Stimulated activated naive CD8-positive, alpha-beta T cell treated with anti-CD3 and anti-CD28 coated beads, Interleukin-15, Interleukin-2, amounts not matched to agents 100 ng/mL and 50 ng/mL, for 24 hours (primary cell): ENCODE measurements around the gene BMPR2.
"Not testable (repeated sequence)": the region's sequence is repeated elsewhere in the genome, so short reads cannot be mapped to it uniquely, and the experiment has no call there.

ENCODE experiments used
- H3K27ac Mint-ChIP-seq: one replicate; pipeline ENCODE4 v1.8.0; 2021; ENCODE audit warnings: mild to moderate bottlenecking, mixed read lengths
- H3K27me3 Mint-ChIP-seq: one replicate; pipeline ENCODE4 v1.8.0; 2021; ENCODE audit warnings: mixed read lengths
- H3K36me3 Mint-ChIP-seq: one replicate; pipeline ENCODE4 v1.8.0; 2021; ENCODE audit warnings: low read depth, mixed read lengths
- H3K4me1 Mint-ChIP-seq: one replicate; pipeline ENCODE4 v1.8.0; 2021; ENCODE audit warnings: low read depth, mixed read lengths
- H3K4me3 Mint-ChIP-seq: one replicate; pipeline ENCODE4 v1.8.0; 2021; ENCODE audit warnings: mild to moderate bottlenecking, mixed read lengths
- H3K9me3 Mint-ChIP-seq: one replicate; pipeline ENCODE4 v1.8.0; 2021; ENCODE audit warnings: mixed read lengths

The BMPR2 gene

GRCh38 chr2:202411097-202411496 lies 35.0 kb downstream of the BMPR2 start:
- no peaks in the 10 kb centered on the region for H3K4me1 Mint-ChIP-seq

GRCh38 chr2:202418027-202418426 lies 41.9 kb downstream of the BMPR2 start:
- Mint-ChIP-seq H3K9me3 (no peaks in the 10 kb centered on the region), H3K36me3 (peaks cover 4% of the 10 kb centered on the region), H3K4me3 (no peak overlapping the region), H3K27me3 (no peaks in the 10 kb centered on the region), H3K4me1 (no peaks in the 10 kb centered on the region), H3K27ac (no peak overlapping the region)

More at GRCh38 chr2:202411097-202411496, 35.0 kb downstream of the BMPR2 start:
- Mint-ChIP-seq H3K4me3 (no peak overlapping the region), H3K27ac (no peak overlapping the region), H3K36me3 (peaks cover 8% of the 10 kb centered on the region), H3K27me3 (no peaks in the 10 kb centered on the region), H3K9me3 (no peaks in the 10 kb centered on the region)

- Mint-ChIP-seq H3K27me3 (no peaks in the 10 kb centered on the region), H3K36me3 (peaks cover 4% of the 10 kb centered on the region), H3K4me3 (no peak overlapping the region), H3K27ac (no peak overlapping the region), H3K9me3 (no peaks in the 10 kb centered on the region), H3K4me1 (no peaks in the 10 kb centered on the region)
These were observed 42.4 kb downstream of the BMPR2 start for GRCh38 chr2:202418511-202418910.

DNA sequence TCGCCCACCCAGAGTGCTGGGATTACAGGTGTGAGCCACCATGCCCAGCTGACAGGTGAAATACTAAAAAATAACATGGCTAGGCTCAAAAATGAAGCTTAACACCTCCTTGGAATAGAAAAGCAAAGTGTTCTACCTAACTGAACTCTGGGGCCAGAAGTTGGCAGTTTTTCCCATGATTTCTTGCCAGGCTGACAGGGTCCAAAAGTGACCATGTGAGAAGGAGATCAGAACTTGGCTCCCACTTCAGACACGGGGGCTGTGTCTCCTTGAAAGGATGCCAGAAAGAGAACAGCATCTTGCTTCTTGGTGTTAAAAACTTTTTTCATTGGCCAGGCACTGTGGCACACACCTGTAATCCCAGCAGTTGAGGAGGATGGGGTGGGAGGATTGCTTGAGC lies 47.0 kb downstream of the BMPR2 start:
- H3K36me3 Mint-ChIP-seq = peaks cover 4% of the 10 kb centered on the region
- no peaks in the 10 kb centered on the region for H3K27me3 Mint-ChIP-seq
- no peak overlapping the region for H3K27ac Mint-ChIP-seq
- no peaks in the 10 kb centered on the region for H3K9me3 Mint-ChIP-seq
- H3K4me1 Mint-ChIP-seq = peaks cover 11% of the 10 kb centered on the region
- no peak overlapping the region for H3K4me3 Mint-ChIP-seq

DNA sequence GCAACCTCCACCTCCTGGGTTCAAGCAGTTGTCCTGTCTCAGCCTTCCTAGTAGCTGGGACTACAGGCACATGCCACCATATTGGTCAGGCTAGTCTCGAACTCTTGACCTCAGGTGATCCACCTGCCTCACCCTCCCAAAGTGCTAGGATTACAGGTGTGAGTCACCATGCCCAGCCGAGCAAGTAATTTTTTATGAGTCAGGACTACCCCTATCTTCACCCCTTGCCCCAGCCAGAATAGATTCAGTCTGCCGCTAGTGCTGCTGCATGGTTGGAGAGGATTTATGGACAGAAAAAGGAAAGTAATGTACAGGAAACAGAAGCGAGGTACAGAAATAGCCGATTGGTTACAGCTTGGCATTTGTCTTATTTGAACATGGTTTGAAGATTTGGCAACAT lies 48.9 kb downstream of the BMPR2 start:
- peaks cover 7% of the 10 kb centered on the region for H3K9me3 Mint-ChIP-seq

GRCh38 chr2:202426751-202427150 lies 50.6 kb downstream of the BMPR2 start:
- H3K27ac Mint-ChIP-seq = no peak overlapping the region
- H3K36me3 Mint-ChIP-seq = peaks cover 20% of the 10 kb centered on the region
- no peaks in the 10 kb centered on the region for H3K27me3 Mint-ChIP-seq
- H3K4me1 Mint-ChIP-seq = peaks cover 11% of the 10 kb centered on the region
- peaks cover 7% of the 10 kb centered on the region for H3K9me3 Mint-ChIP-seq
- no peak overlapping the region for H3K4me3 Mint-ChIP-seq

More for the DNA sequence above, 48.9 kb downstream of the BMPR2 start:
- H3K4me3 Mint-ChIP-seq = no peak overlapping the region
- H3K36me3 Mint-ChIP-seq = peaks cover 15% of the 10 kb centered on the region
- no peaks in the 10 kb centered on the region for H3K27me3 Mint-ChIP-seq
- H3K4me1 Mint-ChIP-seq = peaks cover 11% of the 10 kb centered on the region
- H3K27ac Mint-ChIP-seq = no peak overlapping the region

- H3K4me1 Mint-ChIP-seq = peaks cover 11% of the 10 kb centered on the region
- H3K27ac Mint-ChIP-seq = no peak overlapping the region
- peaks cover 20% of the 10 kb centered on the region for H3K36me3 Mint-ChIP-seq
- H3K9me3 Mint-ChIP-seq = peaks cover 7% of the 10 kb centered on the region
- H3K4me3 Mint-ChIP-seq = no peak overlapping the region
- H3K27me3 Mint-ChIP-seq = no peaks in the 10 kb centered on the region
These were observed 53.2 kb downstream of the BMPR2 start for GRCh38 chr2:202429164-202429980.

DNA sequence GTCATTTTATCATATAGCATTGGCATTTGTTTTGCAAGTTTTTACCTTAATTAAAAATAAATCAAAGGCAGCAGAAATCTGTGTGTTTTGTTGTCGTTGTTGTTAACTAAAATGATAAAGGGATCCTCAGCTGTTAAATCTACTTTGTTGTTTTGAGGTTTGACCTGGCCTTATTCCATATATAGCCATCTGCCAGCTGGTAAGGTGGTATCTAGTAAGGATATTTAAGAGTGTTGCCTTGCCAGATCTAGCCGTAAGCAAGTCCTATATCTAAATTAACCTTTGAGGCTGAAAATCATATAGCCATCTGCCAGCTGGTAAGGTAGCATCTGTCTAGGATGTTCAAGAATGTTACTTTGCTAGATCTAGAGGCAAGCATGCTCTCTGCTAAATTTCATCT lies 56.6 kb downstream of the BMPR2 start:
- no peaks in the 10 kb centered on the region for H3K4me1 Mint-ChIP-seq
- H3K27me3 Mint-ChIP-seq = no peaks in the 10 kb centered on the region
- H3K9me3 Mint-ChIP-seq = peaks cover 7% of the 10 kb centered on the region
- H3K27ac Mint-ChIP-seq = no peak overlapping the region
- peaks cover 15% of the 10 kb centered on the region for H3K36me3 Mint-ChIP-seq
- H3K4me3 Mint-ChIP-seq = no peak overlapping the region

DNA sequence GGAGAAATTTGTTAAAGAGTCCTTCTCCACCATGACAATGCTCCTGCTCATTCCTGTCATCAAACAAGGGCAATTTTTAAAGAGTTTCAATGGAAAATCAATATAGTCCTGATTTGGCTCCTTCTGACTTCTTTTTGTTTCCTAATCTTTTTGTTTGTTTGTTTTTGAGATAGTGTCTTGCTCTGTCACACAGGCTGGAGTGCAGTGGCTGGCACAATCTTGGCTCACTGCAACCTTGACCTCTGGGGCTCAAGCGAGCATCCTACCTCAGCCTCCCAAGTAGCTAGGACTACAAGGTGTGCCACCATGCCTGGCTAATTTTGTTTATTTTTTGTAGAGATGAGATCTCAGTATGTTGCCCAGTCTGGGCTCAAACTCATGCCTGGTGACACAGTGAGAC lies 58.3 kb downstream of the BMPR2 start:
- H3K27me3 Mint-ChIP-seq = no peaks in the 10 kb centered on the region
- H3K4me1 Mint-ChIP-seq = no peaks in the 10 kb centered on the region
- peaks cover 6% of the 10 kb centered on the region for H3K36me3 Mint-ChIP-seq
- H3K9me3 Mint-ChIP-seq = peaks cover 2% of the 10 kb centered on the region
- no peak overlapping the region for H3K27ac Mint-ChIP-seq
- H3K4me3 Mint-ChIP-seq = no peak overlapping the region

DNA sequence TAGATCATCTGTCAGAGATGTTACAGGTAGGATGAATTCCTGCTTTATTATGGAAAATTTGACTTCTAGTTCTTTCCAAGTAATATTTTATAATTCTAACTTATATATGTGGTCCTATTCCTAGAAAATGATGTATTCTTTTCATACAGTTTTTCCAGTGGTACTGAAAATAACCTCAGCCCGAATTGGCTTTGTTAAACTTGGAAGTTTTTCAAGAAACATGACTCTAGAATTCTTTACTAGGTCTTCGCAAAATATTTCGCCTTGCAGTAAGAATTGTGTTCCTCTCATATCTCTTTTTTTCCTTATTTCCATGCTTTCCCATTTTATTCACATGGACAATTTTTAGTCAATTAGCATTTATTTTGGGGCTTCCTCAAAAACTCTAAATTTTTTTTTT lies 60.5 kb downstream of the BMPR2 start:
- Mint-ChIP-seq H3K27ac (no peak overlapping the region), H3K4me3 (no peak overlapping the region), H3K36me3 (no peaks in the 10 kb centered on the region), H3K4me1 (no peaks in the 10 kb centered on the region), H3K27me3 (no peaks in the 10 kb centered on the region), H3K9me3 (no peaks in the 10 kb centered on the region)

DNA sequence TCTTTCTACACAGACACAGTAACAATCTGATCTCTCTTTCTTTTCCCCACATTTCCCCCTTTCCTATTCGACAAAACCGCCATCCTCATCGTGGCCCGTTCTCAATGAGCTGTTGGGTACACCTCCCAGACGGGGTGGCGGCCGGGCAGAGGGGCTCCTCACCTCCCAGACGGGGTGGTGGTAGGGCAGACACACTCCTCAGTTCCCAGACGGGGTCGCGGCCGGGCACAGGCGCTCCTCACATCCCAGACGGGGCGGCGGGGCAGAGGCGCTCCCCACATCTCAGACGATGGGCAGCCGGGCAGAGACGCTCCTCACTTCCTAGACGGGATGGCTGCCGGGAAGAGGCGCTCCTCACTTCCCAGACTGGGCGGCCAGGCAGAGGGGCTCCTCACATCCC lies 64.0 kb downstream of the BMPR2 start:
- not testable (repeated sequence) for H3K36me3 Mint-ChIP-seq

GRCh38 chr2:202442882-202443281 lies 66.8 kb downstream of the BMPR2 start:
- no peak overlapping the region for H3K4me3 Mint-ChIP-seq

More for the DNA sequence above, 64.0 kb downstream of the BMPR2 start:
- H3K9me3 Mint-ChIP-seq, H3K27ac Mint-ChIP-seq, H3K4me3 Mint-ChIP-seq, H3K4me1 Mint-ChIP-seq, H3K27me3 Mint-ChIP-seq: not testable (repeated sequence)

DNA sequence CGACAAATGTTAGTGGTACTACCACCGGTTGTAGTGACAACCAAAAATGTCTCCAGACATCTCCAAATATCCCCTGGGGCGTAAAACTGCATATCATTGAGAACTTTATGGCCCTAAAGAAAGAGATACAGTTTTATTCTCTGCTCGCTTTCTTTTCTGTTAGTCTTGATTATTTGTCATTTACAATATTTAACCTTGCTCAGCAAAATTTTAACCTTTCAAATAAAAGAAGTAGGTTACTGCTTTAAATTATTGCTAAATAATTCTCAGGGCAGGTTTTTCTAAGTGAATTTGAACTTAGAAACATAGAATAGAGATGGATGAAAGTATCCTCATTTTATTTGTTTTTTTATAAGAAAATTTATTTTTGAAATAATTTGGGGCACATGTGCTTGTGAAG lies 67.9 kb downstream of the BMPR2 start:
- H3K4me3 Mint-ChIP-seq = no peak overlapping the region
- no peaks in the 10 kb centered on the region for H3K36me3 Mint-ChIP-seq
- peaks cover 5% of the 10 kb centered on the region for H3K4me1 Mint-ChIP-seq
- no peak overlapping the region for H3K27ac Mint-ChIP-seq
- H3K9me3 Mint-ChIP-seq = no peaks in the 10 kb centered on the region
- H3K27me3 Mint-ChIP-seq = no peaks in the 10 kb centered on the region

More at GRCh38 chr2:202442882-202443281, 66.8 kb downstream of the BMPR2 start:
- Mint-ChIP-seq H3K36me3 (no peaks in the 10 kb centered on the region), H3K27ac (no peak overlapping the region), H3K27me3 (no peaks in the 10 kb centered on the region), H3K4me1 (peaks cover 5% of the 10 kb centered on the region), H3K9me3 (no peaks in the 10 kb centered on the region)

- Mint-ChIP-seq H3K27me3 (no peaks in the 10 kb centered on the region), H3K27ac (no peak overlapping the region), H3K9me3 (no peaks in the 10 kb centered on the region), H3K4me1 (no peaks in the 10 kb centered on the region), H3K36me3 (no peaks in the 10 kb centered on the region), H3K4me3 (no peak overlapping the region)
These were observed 73.2 kb downstream of the BMPR2 start for GRCh38 chr2:202449344-202449743.

- Mint-ChIP-seq H3K36me3 (no peaks in the 10 kb centered on the region), H3K9me3 (no peaks in the 10 kb centered on the region), H3K4me1 (no peaks in the 10 kb centered on the region), H3K27me3 (no peaks in the 10 kb centered on the region), H3K27ac (no peak overlapping the region), H3K4me3 (no peak overlapping the region)
These were observed 74.7 kb downstream of the BMPR2 start for GRCh38 chr2:202450785-202451184.

DNA sequence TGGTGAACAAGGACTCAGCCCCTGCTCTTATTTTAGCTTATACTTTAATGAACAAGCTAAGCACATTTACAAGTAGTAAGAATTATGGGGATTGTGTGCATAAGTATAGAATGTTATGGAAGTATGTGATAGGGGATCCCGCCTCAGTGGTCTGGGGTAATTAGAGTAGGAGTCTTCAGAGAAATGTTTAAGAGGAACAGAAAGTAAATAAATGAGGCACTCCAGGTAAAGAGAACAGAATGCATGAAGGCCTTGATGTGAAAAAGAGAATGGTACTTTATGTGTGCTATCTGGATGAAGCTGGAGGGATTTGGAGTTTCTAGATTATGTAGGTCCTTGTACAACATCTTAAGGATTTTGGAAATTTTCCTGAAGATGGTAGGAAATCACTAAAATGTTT lies 76.6 kb downstream of the BMPR2 start:
- Mint-ChIP-seq H3K4me3 (no peak overlapping the region), H3K9me3 (no peaks in the 10 kb centered on the region), H3K36me3 (no peaks in the 10 kb centered on the region), H3K27me3 (no peaks in the 10 kb centered on the region), H3K4me1 (no peaks in the 10 kb centered on the region), H3K27ac (no peak overlapping the region)
